PC-3 (cell line): ENCODE data around the gene MYH6. TPM values are rescaled to one million over a fixed set of nuclear protein-coding genes. Genes with fewer than 3 reads are reported as not detected.
"Not testable (repeated sequence)": the region's sequence is repeated elsewhere in the genome, so short reads cannot be mapped to it uniquely, and the experiment has no call there.

ENCODE experiments used
- ATAC-seq: fragments of 200-7000 bp; cut with Tn5 transposase; 2 replicates; pipeline ENCODE4 v1.9.1; 2020; ENCODE audit warnings: mild to moderate bottlenecking, moderate library complexity
- BruUV-seq: library from RNA; stranded (reverse); fragments of 400-500 nt; replicated peaks from 2 replicates; lab custom pipeline; 2021; lab: Mats Ljungman, UMichigan
- CTCF ChIA-PET: fragments of 300-600 bp; sonication (Branson Sonifier 250); formaldehyde crosslinking; loops from one replicate; lab custom pipeline; 2022; ENCODE audit warnings: antibody characterized with exemption; lab: Charles Lee
- POLR2A ChIA-PET: fragments of 300-600 bp; sonication (Branson Sonifier 250); formaldehyde crosslinking; loops from one replicate; lab custom pipeline; 2022; ENCODE audit warnings: antibody characterized with exemption; ENCODE audit not compliant: unreplicated experiment; lab: Charles Lee
- DNase-seq: peaks from one replicate; pipeline ENCODE4 v3.0.0-alpha.2; 2015
- H2AFZ ChIP-seq: fragments of 300-600 bp; sonication (generic); 2 replicates; pipeline ENCODE4 v1.6.0; 2016; ENCODE audit warnings: antibody characterized with exemption, low read length
- H3F3A ChIP-seq: fragments of 300-600 bp; sonication (generic); one replicate; pipeline ENCODE4 v1.6.0; 2017; ENCODE audit warnings: antibody characterized with exemption, low read length, control low read depth, mild to moderate bottlenecking; ENCODE audit not compliant: unreplicated experiment
- H3K27ac ChIP-seq: fragments of 300-600 bp; sonication (generic); 2 replicates; pipeline ENCODE4 v1.5.1; 2016; ENCODE audit warnings: mild to moderate bottlenecking, low read length
- H3K27me3 ChIP-seq: fragments of 300-600 bp; sonication (generic); 2 replicates; pipeline ENCODE4 v1.6.1; 2016; ENCODE audit warnings: low read length, mixed read lengths
- H3K36me3 ChIP-seq: fragments of 300-600 bp; sonication (generic); 2 replicates; pipeline ENCODE4 v1.6.1; 2016; ENCODE audit warnings: low read depth, mixed run types, low read length, mixed read lengths
- H3K4me1 ChIP-seq: fragments of 300-600 bp; sonication (generic); 2 replicates; pipeline ENCODE4 v1.5.1; 2016; ENCODE audit warnings: low read length; ENCODE audit not compliant: insufficient read depth
- H3K4me2 ChIP-seq: fragments of 300-600 bp; sonication (generic); 2 replicates; pipeline ENCODE4 v1.6.0; 2016; ENCODE audit warnings: low read length
- H3K4me3 ChIP-seq: fragments of 300-600 bp; sonication (generic); 2 replicates; pipeline ENCODE4 v1.5.1; 2016; ENCODE audit warnings: mild to moderate bottlenecking, low read length, mixed read lengths
- H3K79me2 ChIP-seq: fragments of 300-600 bp; sonication (generic); 2 replicates; pipeline ENCODE4 v1.6.1; 2017; ENCODE audit warnings: low read length, mixed read lengths
- H3K9ac ChIP-seq: fragments of 300-600 bp; sonication (generic); 2 replicates; pipeline ENCODE4 v1.6.0; 2016; ENCODE audit warnings: mild to moderate bottlenecking, low read length
- H3K9me2 ChIP-seq: fragments of 300-600 bp; sonication (generic); replicated peaks from 2 replicates; pipeline ENCODE4 v1.6.1; 2016; ENCODE audit warnings: mixed run types, low read length, mixed read lengths
- H3K9me3 ChIP-seq: fragments of 300-600 bp; sonication (generic); 2 replicates; pipeline ENCODE4 v1.6.1; 2016; ENCODE audit warnings: low read length, mixed read lengths
- H4K20me1 ChIP-seq: fragments of 300-600 bp; sonication (generic); 2 replicates; pipeline ENCODE4 v1.6.1; 2016; ENCODE audit warnings: low read length, mixed read lengths
- EZH2 ChIP-seq: fragments of 300-600 bp; sonication (generic); IDR thresholded peaks from one replicate; pipeline ENCODE4 v1.6.1; 2017; ENCODE audit warnings: antibody characterized with exemption, mild to moderate bottlenecking, low read length; ENCODE audit not compliant: unreplicated experiment
- EZH2phosphoT487 ChIP-seq: fragments of 300-600 bp; sonication (generic); IDR thresholded peaks from 2 replicates; pipeline ENCODE4 v1.6.1; 2018; ENCODE audit warnings: mild to moderate bottlenecking, antibody characterized with exemption, low read length, borderline replicate concordance
- intact Hi-C: fragments of 100-400 bp; cut with micrococcal nuclease; formaldehyde crosslinking; loops from 2 replicates; pipeline ENCODE4 v1.9.0; 2023
- total RNA-seq: library from RNA; depleted of rRNA; stranded (reverse); fragments of >200 nt; gene quantifications from 2 replicates; pipeline ENCODE4 v1.2.3, GENCODE V29; 2014
- TF ChIP-seq, protein P1 (sequence below): fragments of 300-600 bp; sonication (generic); conservative IDR thresholded peaks from 2 replicates; pipeline ENCODE4 v1.5.1; 2017; ENCODE audit warnings: antibody characterized with exemption, low read depth, mild to moderate bottlenecking, low read length

Gene MYH6
- total RNA-seq, 1 experiment from 2014 or later = not detected

DNA sequence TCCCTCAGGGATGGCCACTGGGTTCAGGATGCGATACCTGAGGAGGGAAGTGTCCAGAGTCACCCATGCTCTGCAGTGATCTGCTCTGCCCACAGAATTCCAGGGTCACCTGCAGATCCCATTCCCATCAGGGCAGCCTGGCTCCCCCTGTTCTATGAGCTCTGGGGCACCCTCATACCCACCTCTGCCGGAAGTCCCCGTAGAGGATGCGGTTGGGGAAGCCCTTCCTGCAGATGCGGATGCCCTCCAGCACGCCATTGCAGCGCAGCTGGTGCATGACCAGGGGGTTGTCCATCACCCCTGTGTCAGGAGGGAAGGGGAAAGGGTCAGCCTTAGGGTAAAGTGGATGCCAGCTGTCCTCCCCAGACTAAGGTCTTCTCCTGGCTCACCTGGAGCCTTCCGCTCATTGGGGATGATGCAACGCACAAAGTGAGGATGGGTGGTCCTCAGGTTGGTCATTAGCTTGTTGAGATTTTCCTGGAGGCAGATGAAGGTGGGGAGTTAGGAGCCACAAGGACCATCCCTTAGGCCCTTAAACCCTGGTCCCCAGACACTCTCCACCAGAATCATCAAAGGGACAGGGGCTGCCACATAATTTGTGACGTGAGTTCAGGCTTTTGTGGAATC lies 11.2 kb downstream of the MYH6 start:
- Histone ChIP-seq H3K9me2 (no peaks in the 10 kb centered on the region), H2AFZ (no peak overlapping the region), H3K27ac (no peak overlapping the region), H3K4me3 (no peak overlapping the region), H3K79me2 (no peaks in the 10 kb centered on the region), H3K36me3 (no peaks in the 10 kb centered on the region), H4K20me1 (no peaks in the 10 kb centered on the region), H3F3A (no peaks in the 10 kb centered on the region), H3K4me2 (no peak overlapping the region), H3K27me3 (peaks cover 59% of the 10 kb centered on the region), H3K4me1 (no peaks in the 10 kb centered on the region), H3K9me3 (no peaks in the 10 kb centered on the region), H3K9ac (no peak overlapping the region)
- TF ChIP-seq, protein P1, sequence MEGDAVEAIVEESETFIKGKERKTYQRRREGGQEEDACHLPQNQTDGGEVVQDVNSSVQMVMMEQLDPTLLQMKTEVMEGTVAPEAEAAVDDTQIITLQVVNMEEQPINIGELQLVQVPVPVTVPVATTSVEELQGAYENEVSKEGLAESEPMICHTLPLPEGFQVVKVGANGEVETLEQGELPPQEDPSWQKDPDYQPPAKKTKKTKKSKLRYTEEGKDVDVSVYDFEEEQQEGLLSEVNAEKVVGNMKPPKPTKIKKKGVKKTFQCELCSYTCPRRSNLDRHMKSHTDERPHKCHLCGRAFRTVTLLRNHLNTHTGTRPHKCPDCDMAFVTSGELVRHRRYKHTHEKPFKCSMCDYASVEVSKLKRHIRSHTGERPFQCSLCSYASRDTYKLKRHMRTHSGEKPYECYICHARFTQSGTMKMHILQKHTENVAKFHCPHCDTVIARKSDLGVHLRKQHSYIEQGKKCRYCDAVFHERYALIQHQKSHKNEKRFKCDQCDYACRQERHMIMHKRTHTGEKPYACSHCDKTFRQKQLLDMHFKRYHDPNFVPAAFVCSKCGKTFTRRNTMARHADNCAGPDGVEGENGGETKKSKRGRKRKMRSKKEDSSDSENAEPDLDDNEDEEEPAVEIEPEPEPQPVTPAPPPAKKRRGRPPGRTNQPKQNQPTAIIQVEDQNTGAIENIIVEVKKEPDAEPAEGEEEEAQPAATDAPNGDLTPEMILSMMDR = no peak
- TF ChIP-seq EZH2phosphoT487 = no peak
- TF ChIP-seq EZH2 = no peak
- CTCF ChIA-PET = no interaction called here
- BruUV-seq = no TSS peak
- ATAC-seq (no peak), DNase-seq (no peak)
- intact Hi-C loops = no loop called here
- POLR2A ChIA-PET = no interaction called here

DNA sequence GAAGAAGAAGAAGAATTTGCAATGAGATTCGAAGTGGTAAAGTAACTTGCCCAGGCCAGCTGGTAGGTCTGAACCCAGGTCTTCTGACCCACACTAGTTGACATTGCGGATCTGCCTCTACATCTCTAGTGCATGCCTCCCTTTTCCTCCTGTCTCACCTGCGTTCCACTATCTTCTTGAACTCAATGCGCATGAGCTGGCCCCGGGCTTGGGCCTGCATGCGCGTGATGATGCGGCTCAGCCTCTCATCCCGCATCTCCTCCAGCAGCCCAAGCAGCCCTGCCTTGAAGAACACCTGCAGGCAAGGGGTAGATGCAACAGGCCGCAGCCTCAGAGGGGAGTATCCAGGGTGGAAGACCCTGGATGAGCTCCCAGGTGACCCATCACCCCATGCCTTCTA lies 11.9 kb downstream of the MYH6 start:
- TF ChIP-seq EZH2 = no peak
- TF ChIP-seq, protein P1 = no peak
- TF ChIP-seq EZH2phosphoT487 = no peak
- Histone ChIP-seq H3K9ac (no peak overlapping the region), H3K4me3 (no peak overlapping the region), H3K9me2 (no peaks in the 10 kb centered on the region), H3F3A (no peaks in the 10 kb centered on the region), H3K36me3 (no peaks in the 10 kb centered on the region), H3K4me2 (no peak overlapping the region), H3K27ac (no peak overlapping the region), H3K4me1 (no peaks in the 10 kb centered on the region), H3K79me2 (no peaks in the 10 kb centered on the region), H4K20me1 (no peaks in the 10 kb centered on the region), H2AFZ (no peak overlapping the region), H3K9me3 (no peaks in the 10 kb centered on the region), H3K27me3 (peaks cover 60% of the 10 kb centered on the region)
- intact Hi-C loops = no loop called here
- POLR2A ChIA-PET = no interaction called here
- no TSS peak for BruUV-seq
- DNase-seq (no peak), ATAC-seq (no peak)
- CTCF ChIA-PET = no interaction called here

DNA sequence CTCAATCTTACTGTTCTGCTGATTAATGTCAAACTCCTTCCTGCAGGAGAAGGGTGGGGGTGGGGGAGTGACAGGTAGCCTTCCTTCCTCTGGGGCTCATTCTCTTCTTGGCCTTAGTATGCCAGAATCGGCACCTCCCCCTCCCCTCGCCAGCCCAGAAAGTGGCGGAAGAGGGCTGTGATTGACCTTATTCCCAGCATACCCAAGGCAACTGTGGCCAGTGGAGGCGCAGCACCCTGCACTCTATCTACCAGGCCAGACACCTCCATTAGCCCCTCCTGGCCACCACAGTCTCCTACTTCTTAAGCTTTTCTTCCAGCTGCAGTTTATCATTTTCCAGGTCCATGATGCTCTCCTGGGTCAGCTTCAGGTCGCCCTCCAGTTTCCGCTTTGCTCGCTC lies 15.5 kb downstream of the MYH6 start:
- intact Hi-C loops = no loop called here
- Histone ChIP-seq H3F3A (no peaks in the 10 kb centered on the region), H3K4me1 (no peaks in the 10 kb centered on the region), H3K79me2 (no peaks in the 10 kb centered on the region), H2AFZ (no peak overlapping the region), H3K36me3 (no peaks in the 10 kb centered on the region), H3K4me3 (no peak overlapping the region), H3K27me3 (peaks cover 71% of the 10 kb centered on the region), H3K9ac (no peak overlapping the region), H3K9me2 (no peaks in the 10 kb centered on the region), H4K20me1 (no peaks in the 10 kb centered on the region), H3K27ac (no peak overlapping the region), H3K4me2 (no peak overlapping the region), H3K9me3 (no peaks in the 10 kb centered on the region)
- BruUV-seq = no TSS peak
- TF ChIP-seq, protein P1 = no peak
- TF ChIP-seq EZH2phosphoT487 = no peak
- TF ChIP-seq EZH2 = no peak
- ATAC-seq (no peak), DNase-seq (no peak)
- ChIA-PET POLR2A (no interaction called here), CTCF (no interaction called here)

DNA sequence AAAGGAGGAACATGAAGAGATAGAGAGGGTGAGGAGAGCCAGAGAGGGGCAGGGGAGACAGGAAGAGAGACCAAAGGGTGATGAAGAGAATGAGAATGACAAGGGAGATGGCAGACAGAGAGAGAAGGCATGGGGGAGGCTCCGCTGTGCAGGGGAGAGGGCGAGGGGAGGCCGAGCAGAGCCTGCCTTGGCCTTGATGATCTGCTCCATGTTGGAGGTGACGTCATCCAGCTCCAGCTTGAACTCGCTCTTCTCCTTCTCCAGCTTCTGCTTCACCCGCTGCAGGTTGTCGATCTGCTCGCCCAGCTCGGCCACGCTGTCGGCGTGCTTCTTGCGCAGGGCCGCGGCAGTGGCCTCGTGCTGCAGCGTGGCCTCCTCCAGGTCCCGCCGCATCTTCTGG lies 18.2 kb downstream of the MYH6 start:
- BruUV-seq, H3F3A ChIP-seq, H3K27ac ChIP-seq, H3K36me3 ChIP-seq, POLR2A ChIA-PET, H3K4me1 ChIP-seq, H3K9me3 ChIP-seq, ATAC-seq, intact Hi-C loops, H4K20me1 ChIP-seq, H3K79me2 ChIP-seq, H3K9me2 ChIP-seq, H3K9ac ChIP-seq, H2AFZ ChIP-seq, H3K4me2 ChIP-seq, DNase-seq, CTCF ChIA-PET, H3K4me3 ChIP-seq: not testable (repeated sequence)
- H3K27me3 ChIP-seq = peaks cover 70% of the 10 kb centered on the region
